BLaER1 (cell line): ENCODE data around the gene MASTL.
A peak's percentile ranks its signal among the peaks of the same experiment; 100 is the strongest.

Source experiments
- H3K27ac ChIP-seq: shearing (Covaris generic); formaldehyde crosslinking; 2 replicates; pipeline ENCODE4 v1.8.1; 2022
- H3K27me3 ChIP-seq: shearing (Covaris generic); formaldehyde crosslinking; 2 replicates; pipeline ENCODE4 v1.8.1; 2022
- H3K36me3 ChIP-seq: shearing (Covaris generic); formaldehyde crosslinking; 2 replicates; pipeline ENCODE4 v1.8.1; 2022
- H3K4me1 ChIP-seq: shearing (Covaris generic); formaldehyde crosslinking; 2 replicates; pipeline ENCODE4 v1.8.1; 2022
- H3K4me2 ChIP-seq: shearing (Covaris generic); formaldehyde crosslinking; 2 replicates; pipeline ENCODE4 v1.8.1; 2022
- H3K4me3 ChIP-seq: shearing (Covaris generic); formaldehyde crosslinking; 2 replicates; pipeline ENCODE4 v1.8.1; 2022
- H3K9ac ChIP-seq: shearing (Covaris generic); formaldehyde crosslinking; 2 replicates; pipeline ENCODE4 v1.8.1; 2022
- H3K9me3 ChIP-seq: shearing (Covaris generic); formaldehyde crosslinking; 2 replicates; pipeline ENCODE4 v1.8.1; 2022
- H4K20me1 ChIP-seq: shearing (Covaris generic); formaldehyde crosslinking; 2 replicates; pipeline ENCODE4 v1.8.1; 2022
- Cebpa-rat ChIP-seq: shearing (Covaris generic); IDR thresholded peaks from 2 replicates; pipeline ENCODE4 v1.8.1; 2022

The MASTL gene

GRCh38 chr10:27157150-27157549 is 2.0 kb downstream of the MASTL start:
- Histone ChIP-seq H3K27me3 (no peaks in the 10 kb centered on the region), H3K4me3 (peak overlapping the region; percentile 88), H3K9ac (peak overlapping the region; percentile 93; the same call in 1 of the 2 replicates), H3K9me3 (no peaks in the 10 kb centered on the region), H4K20me1 (peaks cover 37% of the 10 kb centered on the region), H3K4me1 (peaks cover 34% of the 10 kb centered on the region), H3K27ac (peak overlapping the region; percentile 7; the same call in 1 of the 2 replicates), H3K36me3 (peaks cover 43% of the 10 kb centered on the region), H3K4me2 (peak overlapping the region; percentile 90)
- TF ChIP-seq Cebpa-rat, result no peak

DNA sequence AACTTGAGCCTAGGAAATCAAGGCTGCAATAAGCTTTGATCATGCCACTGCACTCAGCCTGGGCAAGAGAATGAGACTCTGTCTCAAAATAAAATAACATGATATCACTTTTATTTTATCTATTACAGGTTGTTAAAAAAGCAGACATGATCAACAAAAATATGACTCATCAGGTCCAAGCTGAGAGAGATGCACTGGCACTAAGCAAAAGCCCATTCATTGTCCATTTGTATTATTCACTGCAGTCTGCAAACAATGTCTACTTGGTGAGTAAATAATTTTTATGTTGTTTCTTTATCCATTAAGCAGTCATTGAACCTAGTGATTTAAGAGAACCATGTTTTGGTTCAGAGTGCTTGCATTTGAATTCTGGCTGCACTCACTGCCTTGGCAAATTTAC is 3.3 kb downstream of the MASTL start:
- no peak for TF ChIP-seq Cebpa-rat
- Histone ChIP-seq H3K4me1 (peaks cover 22% of the 10 kb centered on the region), H4K20me1 (peaks cover 24% of the 10 kb centered on the region), H3K4me3 (no peak overlapping the region), H3K9ac (0 out of 2 replicates have a peak overlapping the region, but pooled peaks have one; percentile 48), H3K4me2 (peak overlapping the region; percentile 90), H3K27me3 (no peaks in the 10 kb centered on the region), H3K36me3 (peaks cover 54% of the 10 kb centered on the region), H3K9me3 (no peaks in the 10 kb centered on the region), H3K27ac (no peak overlapping the region)

- H3K4me2 ChIP-seq, result no peak overlapping the region
- H3K9me3 ChIP-seq, result no peaks in the 10 kb centered on the region
- peaks cover 97% of the 10 kb centered on the region for H3K36me3 ChIP-seq
- no peak overlapping the region for H3K4me3 ChIP-seq
- TF ChIP-seq Cebpa-rat, result no peak
- H3K27me3 ChIP-seq, result no peaks in the 10 kb centered on the region
- no peaks in the 10 kb centered on the region for H4K20me1 ChIP-seq
- H3K27ac ChIP-seq, result no peak overlapping the region
- no peak overlapping the region for H3K9ac ChIP-seq
- no peaks in the 10 kb centered on the region for H3K4me1 ChIP-seq
These were observed 14.7 kb downstream of the MASTL start for GRCh38 chr10:27169849-27170248.

DNA sequence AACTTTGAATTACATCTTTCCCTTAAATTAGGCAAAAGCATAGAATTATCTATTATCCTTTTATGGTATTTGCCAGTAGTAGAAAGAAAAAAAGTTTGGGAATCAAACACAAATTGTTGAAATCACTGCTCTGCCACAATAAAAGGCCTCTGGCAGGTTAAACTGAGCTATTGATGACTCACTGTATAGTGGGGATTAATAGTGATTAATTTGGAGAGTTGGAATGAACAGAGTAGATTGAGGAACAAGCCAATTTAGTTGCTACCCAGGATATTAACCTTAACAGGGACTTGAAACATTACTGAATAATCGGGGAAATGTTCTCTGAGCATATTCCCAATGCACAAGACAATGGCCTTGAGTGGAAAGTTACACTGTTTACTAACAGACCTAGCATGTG is 33.1 kb downstream of the MASTL start:
- no peak for TF ChIP-seq Cebpa-rat
- Histone ChIP-seq H3K4me2 (no peak overlapping the region), H3K4me3 (no peak overlapping the region), H3K27ac (no peak overlapping the region), H3K9ac (no peak overlapping the region), H3K27me3 (no peaks in the 10 kb centered on the region), H3K9me3 (no peaks in the 10 kb centered on the region), H3K4me1 (no peaks in the 10 kb centered on the region), H4K20me1 (no peaks in the 10 kb centered on the region), H3K36me3 (peaks cover 51% of the 10 kb centered on the region)

GRCh38 chr10:27188897-27189296 is 33.7 kb downstream of the MASTL start:
- no peaks in the 10 kb centered on the region for H3K27me3 ChIP-seq
- no peak overlapping the region for H3K9ac ChIP-seq
- H3K9me3 ChIP-seq, result no peaks in the 10 kb centered on the region
- no peak overlapping the region for H3K4me3 ChIP-seq
- H3K4me1 ChIP-seq, result no peaks in the 10 kb centered on the region
- H3K36me3 ChIP-seq, result peaks cover 45% of the 10 kb centered on the region
- H3K4me2 ChIP-seq, result no peak overlapping the region
- no peaks in the 10 kb centered on the region for H4K20me1 ChIP-seq
- no peak for TF ChIP-seq Cebpa-rat
- no peak overlapping the region for H3K27ac ChIP-seq

DNA sequence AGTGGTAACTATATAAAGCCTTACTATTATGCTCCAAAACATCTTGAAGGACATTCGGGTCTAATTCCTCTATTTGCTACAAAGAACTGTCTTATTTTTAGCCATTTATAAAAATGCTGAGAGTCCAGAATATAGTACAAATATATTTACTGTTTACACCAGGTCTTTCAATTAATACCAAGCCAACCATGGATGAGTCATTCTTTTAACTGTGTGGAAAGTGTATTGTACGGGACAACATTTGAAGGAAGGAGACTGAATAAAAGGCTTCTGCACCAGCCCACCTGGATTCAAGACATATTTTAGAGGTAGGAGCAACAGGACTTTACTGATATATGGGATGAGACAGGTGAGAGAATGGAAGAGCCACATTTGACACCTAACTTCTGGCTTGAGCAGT is 35.4 kb downstream of the MASTL start:
- Histone ChIP-seq H3K4me2 (no peak overlapping the region), H3K36me3 (peaks cover 29% of the 10 kb centered on the region), H3K9me3 (no peaks in the 10 kb centered on the region), H3K4me3 (no peak overlapping the region), H3K27me3 (no peaks in the 10 kb centered on the region), H3K27ac (no peak overlapping the region), H4K20me1 (no peaks in the 10 kb centered on the region), H3K4me1 (no peaks in the 10 kb centered on the region), H3K9ac (no peak overlapping the region)
- TF ChIP-seq Cebpa-rat, result no peak

- TF ChIP-seq Cebpa-rat, result no peak
- Histone ChIP-seq H4K20me1 (no peaks in the 10 kb centered on the region), H3K36me3 (peaks cover 25% of the 10 kb centered on the region), H3K9me3 (no peaks in the 10 kb centered on the region), H3K4me1 (no peaks in the 10 kb centered on the region), H3K27me3 (no peaks in the 10 kb centered on the region), H3K4me3 (no peak overlapping the region), H3K27ac (no peak overlapping the region), H3K9ac (no peak overlapping the region), H3K4me2 (no peak overlapping the region)
These were observed 37.1 kb downstream of the MASTL start for GRCh38 chr10:27192284-27192683.

DNA sequence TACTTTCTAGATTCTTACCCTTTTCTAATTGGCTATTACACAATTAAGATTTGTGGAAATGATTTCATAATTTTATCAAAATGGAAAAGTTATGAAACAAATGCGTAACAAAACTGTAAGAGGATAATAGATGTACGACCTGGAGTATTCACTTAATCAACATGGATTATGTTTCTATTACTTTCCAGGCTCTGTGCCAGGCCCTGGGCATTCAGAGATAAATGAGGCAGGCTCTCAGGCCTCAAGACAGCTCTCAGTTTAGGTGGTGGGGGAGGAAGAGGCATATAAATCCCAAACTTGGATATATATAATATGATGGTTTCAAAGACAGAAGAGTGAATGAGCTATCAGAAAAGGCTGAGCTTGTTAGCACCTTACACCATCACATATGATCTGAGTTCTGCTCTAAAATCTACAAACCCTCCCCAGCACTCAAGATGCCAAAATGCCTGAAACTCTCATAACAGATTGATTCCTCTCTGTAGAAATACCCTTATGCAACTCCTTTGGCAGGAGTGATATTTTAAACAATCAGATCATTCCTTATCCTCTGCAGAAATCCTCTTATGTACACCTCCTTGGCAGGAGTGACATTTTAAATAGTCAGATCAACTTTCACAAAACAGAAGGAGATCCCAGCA is 42.9 kb downstream of the MASTL start:
- H3K9me3 ChIP-seq, result no peaks in the 10 kb centered on the region
- no peak overlapping the region for H3K9ac ChIP-seq
- no peak overlapping the region for H3K4me2 ChIP-seq
- H4K20me1 ChIP-seq, result no peaks in the 10 kb centered on the region
- H3K36me3 ChIP-seq, result peaks cover 68% of the 10 kb centered on the region
- no peak overlapping the region for H3K4me3 ChIP-seq
- no peaks in the 10 kb centered on the region for H3K27me3 ChIP-seq
- no peaks in the 10 kb centered on the region for H3K4me1 ChIP-seq
- no peak for TF ChIP-seq Cebpa-rat
- no peak overlapping the region for H3K27ac ChIP-seq

GRCh38 chr10:27203806-27204205 is 48.7 kb downstream of the MASTL start:
- Histone ChIP-seq H3K4me3 (no peak overlapping the region), H3K27me3 (no peaks in the 10 kb centered on the region), H3K27ac (no peak overlapping the region), H3K4me1 (no peaks in the 10 kb centered on the region), H4K20me1 (no peaks in the 10 kb centered on the region), H3K9me3 (no peaks in the 10 kb centered on the region), H3K9ac (no peak overlapping the region), H3K4me2 (no peak overlapping the region), H3K36me3 (peaks cover 93% of the 10 kb centered on the region)
- no peak for TF ChIP-seq Cebpa-rat

DNA sequence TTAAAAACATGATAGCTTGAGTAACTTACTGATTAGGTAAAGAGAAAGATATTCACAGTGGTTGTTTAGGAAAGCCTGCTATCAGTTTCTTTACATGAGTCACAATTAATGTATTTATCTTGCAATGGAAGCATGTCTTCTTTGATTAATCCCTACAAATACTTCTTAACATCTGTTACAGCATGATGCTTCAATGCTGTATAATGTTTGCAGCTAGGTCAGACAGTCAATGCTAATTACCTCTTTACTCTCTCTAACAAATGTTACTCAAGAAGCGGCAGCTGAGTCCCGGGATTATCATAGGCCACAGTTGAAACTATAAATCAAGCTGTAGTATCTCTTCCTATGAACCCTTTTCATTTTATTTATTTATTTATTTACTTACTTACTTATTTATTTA is 52.2 kb downstream of the MASTL start:
- Histone ChIP-seq H4K20me1 (no peaks in the 10 kb centered on the region), H3K9me3 (no peaks in the 10 kb centered on the region), H3K4me2 (no peak overlapping the region), H3K4me3 (no peak overlapping the region), H3K27me3 (no peaks in the 10 kb centered on the region), H3K9ac (no peak overlapping the region), H3K27ac (no peak overlapping the region), H3K4me1 (no peaks in the 10 kb centered on the region), H3K36me3 (peaks cover 92% of the 10 kb centered on the region)
- no peak for TF ChIP-seq Cebpa-rat

DNA sequence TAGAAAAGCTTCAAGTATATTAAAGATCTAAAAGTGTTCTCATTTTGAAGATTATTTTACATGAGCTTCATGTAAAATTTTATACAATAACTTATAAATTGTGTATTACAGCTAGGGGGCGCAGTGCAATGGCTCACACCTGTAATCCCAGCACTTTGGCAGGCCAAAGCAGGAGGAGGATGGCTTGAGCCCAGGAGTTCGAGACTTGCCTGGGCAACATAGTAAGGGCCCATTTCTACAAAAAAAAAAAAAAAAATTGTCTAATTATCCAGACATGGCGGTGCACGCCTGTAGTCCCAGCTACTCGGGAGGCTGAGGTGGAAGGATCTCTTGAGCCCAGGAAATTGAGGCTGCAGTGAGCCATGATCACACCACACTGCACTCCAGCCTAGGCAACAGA is 68.8 kb downstream of the MASTL start:
- Histone ChIP-seq H3K4me2 (no peak overlapping the region), H3K36me3 (peaks cover 63% of the 10 kb centered on the region), H3K9me3 (no peaks in the 10 kb centered on the region), H3K27me3 (no peaks in the 10 kb centered on the region), H3K27ac (no peak overlapping the region), H3K9ac (no peak overlapping the region), H3K4me1 (no peaks in the 10 kb centered on the region), H3K4me3 (no peak overlapping the region), H4K20me1 (no peaks in the 10 kb centered on the region)
- TF ChIP-seq Cebpa-rat, result no peak
